Suprapubic skin (tissue), 4 donors: Measurements from ENCODE around the gene ZNF205.

ENCODE experiments used
- CTCF ChIP-seq, 2 donors: fragments of 200-600 bp in 1 of 2; fragments of 450-650 bp in 1 of 2; sonication (generic) in 1 of 2; IDR thresholded peaks; one replicate each; pipeline ENCODE4 v1.5.1; 2016 to 2019; ENCODE audit warnings: antibody characterized with exemption in 2 of 2, mild to moderate bottlenecking in 1 of 2, moderate library complexity in 1 of 2
- EP300 ChIP-seq: sonication (generic); formaldehyde crosslinking; IDR thresholded peaks from one replicate; pipeline ENCODE4 v1.6.1; 2017; ENCODE audit warnings: antibody characterized with exemption
- POLR2A ChIP-seq, 2 donors: fragments of 450-650 bp; IDR thresholded peaks; one replicate each; pipeline ENCODE4 v1.6.1; 2017; ENCODE audit warnings: antibody characterized with exemption in 2 of 2, mild to moderate bottlenecking in 2 of 2, moderate library complexity in 2 of 2
- POLR2AphosphoS5 ChIP-seq, 3 donors: sonication (generic); formaldehyde crosslinking; IDR thresholded peaks; one replicate each; pipeline ENCODE4 v1.6.1; 2017; ENCODE audit warnings: antibody characterized with exemption in 3 of 3

- TF ChIP-seq CTCF (IDR thresholded peaks at IDR 0.05) = no peak
- no peak for TF ChIP-seq POLR2AphosphoS5 (IDR thresholded peaks at IDR 0.05)
- no peak for TF ChIP-seq POLR2A (IDR thresholded peaks at IDR 0.05)
- no peak for TF ChIP-seq EP300
Observed at GRCh38 chr16:3164121-3164991, 52.0 kb downstream of the ZNF205 start.
